Stimulated activated memory B cell treated with anti-CD40 and anti-IgM and Interleukin-4, amounts not matched to agents 10 μg/mL and 1 μg/mL and 100 μg/mL, for 72 hours (primary cell): Measurements from ENCODE around the gene TLE4.

Experiments used
- ATAC-seq: fragments of 150-1000 bp; cut with Tn5 transposase; 2 replicates; pipeline ENCODE4 v1.10.0; 2021
- H3K27ac Mint-ChIP-seq: one replicate; pipeline ENCODE4 v1.8.0; 2022; ENCODE audit warnings: mild to moderate bottlenecking, mixed read lengths
- H3K27me3 Mint-ChIP-seq: one replicate; pipeline ENCODE4 v1.8.0; 2022; ENCODE audit warnings: mixed read lengths
- H3K36me3 Mint-ChIP-seq: one replicate; pipeline ENCODE4 v1.8.0; 2022; ENCODE audit warnings: mixed read lengths
- H3K4me1 Mint-ChIP-seq: one replicate; pipeline ENCODE4 v1.8.0; 2022; ENCODE audit warnings: mixed read lengths
- H3K4me3 Mint-ChIP-seq: one replicate; pipeline ENCODE4 v1.8.0; 2022; ENCODE audit warnings: mild to moderate bottlenecking, moderate library complexity, mixed read lengths
- H3K9me3 Mint-ChIP-seq: one replicate; pipeline ENCODE4 v1.8.0; 2022; ENCODE audit warnings: mixed read lengths

Gene TLE4

DNA sequence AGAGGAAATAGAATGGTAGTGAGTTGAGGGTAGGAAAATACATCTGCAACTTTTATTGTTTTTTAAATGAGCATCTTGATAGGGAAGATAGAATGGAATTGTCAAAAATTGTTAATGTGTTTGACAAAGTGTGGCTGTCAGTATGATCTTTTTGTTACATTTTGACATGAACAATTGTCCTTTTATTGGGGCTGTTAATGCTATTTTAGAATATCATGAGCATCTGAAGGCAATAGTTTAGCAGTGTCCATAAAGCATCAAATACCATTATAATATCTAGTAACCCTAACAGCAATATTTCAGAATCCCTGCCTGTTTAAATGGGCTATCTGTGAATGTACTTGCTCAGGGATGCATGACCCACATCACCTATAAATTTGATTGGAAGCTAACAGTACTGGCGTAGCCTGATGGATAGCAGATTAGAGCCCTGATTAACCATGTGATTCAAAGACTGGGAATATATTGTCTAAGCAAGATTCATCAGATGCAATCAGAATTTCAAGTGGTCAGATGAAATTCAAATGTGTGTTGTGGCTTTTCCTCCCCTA is 37.8 kb downstream of the TLE4 start:
- Mint-ChIP-seq H3K4me3 (no peak overlapping the region), H3K27me3 (no peaks in the 10 kb centered on the region), H3K9me3 (peaks cover 6% of the 10 kb centered on the region), H3K36me3 (peaks cover 33% of the 10 kb centered on the region), H3K27ac (no peak overlapping the region), H3K4me1 (peaks cover 60% of the 10 kb centered on the region)
- no peak for ATAC-seq

DNA sequence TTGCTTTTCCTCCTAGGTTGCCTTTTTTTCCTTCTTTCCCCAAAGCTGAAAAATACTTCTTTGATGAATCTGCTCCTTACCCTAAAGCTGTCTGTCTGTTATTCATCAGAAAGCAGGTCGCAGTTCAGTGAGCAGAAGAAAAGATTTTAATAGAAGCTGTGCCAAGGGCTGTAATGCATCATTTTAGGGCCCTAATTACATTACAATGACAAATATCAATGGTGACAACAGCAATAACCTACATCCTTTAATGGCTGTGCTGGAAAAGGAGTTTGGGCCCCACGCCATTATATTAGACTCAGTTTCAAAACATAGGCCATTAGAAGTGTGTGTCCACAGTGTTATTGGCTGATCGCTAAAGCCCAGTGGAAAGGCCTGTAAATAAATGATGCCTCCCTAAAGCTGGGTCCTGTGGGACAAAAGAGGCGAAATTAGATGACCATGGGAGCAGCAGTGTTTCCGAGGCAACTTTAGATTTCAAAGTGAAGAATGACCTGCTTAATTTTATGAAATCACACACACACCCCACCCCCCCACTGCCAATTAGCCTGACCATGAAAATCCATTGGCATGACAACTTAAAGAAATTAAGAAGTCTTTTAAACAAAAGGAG is 38.4 kb downstream of the TLE4 start:
- Mint-ChIP-seq H3K27me3 (no peaks in the 10 kb centered on the region), H3K27ac (no peak overlapping the region), H3K36me3 (peaks cover 33% of the 10 kb centered on the region), H3K4me1 (peaks cover 66% of the 10 kb centered on the region), H3K4me3 (no peak overlapping the region), H3K9me3 (peaks cover 6% of the 10 kb centered on the region)
- no peak for ATAC-seq

DNA sequence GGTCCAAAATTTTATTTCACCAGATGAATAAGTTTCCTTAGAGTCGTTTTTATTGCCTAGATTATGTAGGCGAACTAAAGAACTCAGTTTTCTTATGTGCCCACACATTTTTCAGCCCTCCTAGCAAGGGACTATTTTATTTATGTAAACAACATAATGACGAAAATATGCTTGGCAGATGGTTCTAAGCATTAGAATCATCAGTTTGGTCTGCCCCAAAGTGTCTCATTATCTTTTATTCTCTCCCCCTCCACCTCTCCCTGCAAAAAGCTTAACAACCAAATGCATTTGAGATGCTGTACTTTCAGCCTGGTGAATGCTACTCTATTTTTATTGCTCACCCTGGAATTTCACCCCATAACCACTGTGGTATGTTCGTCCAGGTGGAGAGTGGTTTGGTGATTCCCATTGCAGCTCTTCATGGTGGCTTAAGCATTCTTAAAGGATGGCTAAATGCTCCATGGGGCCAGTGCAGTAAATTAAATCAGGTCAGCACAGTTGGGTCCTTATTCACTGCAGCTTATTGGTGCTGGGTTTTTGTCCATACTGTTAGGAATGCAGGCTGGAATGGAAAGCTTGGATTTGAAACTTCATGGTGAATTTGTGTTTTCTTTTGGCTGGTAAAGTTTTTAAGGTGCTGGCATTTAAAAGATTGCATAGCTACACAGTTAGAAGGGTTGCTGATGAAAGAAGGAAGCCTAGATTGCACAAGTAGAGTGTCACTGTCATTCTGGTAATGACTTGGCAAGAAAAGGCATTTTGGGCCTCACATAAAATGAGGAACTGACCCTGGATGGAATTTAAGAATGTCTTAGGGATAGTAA is 39.2 kb downstream of the TLE4 start:
- Mint-ChIP-seq H3K27ac (no peak overlapping the region), H3K4me3 (peak overlapping the region; percentile 18), H3K4me1 (peaks cover 67% of the 10 kb centered on the region), H3K9me3 (peaks cover 6% of the 10 kb centered on the region), H3K36me3 (peaks cover 35% of the 10 kb centered on the region), H3K27me3 (no peaks in the 10 kb centered on the region)
- peak; percentile 84 for ATAC-seq

DNA sequence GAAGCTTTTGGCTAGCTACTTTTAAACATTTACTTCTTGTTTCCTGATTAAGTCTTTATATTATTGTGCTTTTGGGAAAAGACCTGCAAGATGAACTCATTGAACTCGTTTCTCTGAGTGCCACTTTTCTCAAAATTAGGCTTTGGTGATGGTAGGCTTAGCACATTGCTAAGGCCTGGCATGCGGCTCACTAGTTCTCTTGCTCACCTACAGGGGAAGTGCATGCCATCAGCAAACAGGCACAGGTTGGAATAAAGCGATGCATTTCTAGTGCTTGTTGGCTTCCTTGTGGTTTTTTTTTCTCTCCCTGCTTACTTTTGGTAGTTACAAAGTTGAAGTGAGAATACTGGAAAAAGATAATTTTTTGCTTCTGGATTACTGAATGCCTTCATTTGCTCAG is 41.4 kb downstream of the TLE4 start:
- no peaks in the 10 kb centered on the region for H3K9me3 Mint-ChIP-seq

DNA sequence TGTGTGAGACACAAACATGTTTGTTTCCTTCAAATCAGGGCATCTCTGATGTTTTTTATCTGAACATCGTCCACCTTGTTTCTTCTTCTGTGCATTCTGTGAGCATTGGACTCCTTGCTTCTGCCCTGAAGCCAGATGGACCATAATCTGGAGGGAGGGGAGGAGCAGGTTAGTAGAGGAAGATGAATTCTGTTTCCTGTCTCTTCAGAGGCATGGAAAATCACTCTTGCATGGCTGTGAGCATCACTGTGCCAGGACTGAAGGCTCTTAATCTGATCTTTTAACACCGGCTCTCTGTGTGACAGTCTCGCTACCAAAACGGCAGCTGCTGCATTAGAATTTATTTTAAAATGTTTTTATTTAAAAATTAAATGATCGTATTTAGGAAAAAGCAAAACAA is 43.3 kb downstream of the TLE4 start:
- H3K4me1 Mint-ChIP-seq = peaks cover 46% of the 10 kb centered on the region
- H3K36me3 Mint-ChIP-seq = peaks cover 32% of the 10 kb centered on the region
- no peaks in the 10 kb centered on the region for H3K9me3 Mint-ChIP-seq
- no peak overlapping the region for H3K4me3 Mint-ChIP-seq
- no peak overlapping the region for H3K27ac Mint-ChIP-seq
- H3K27me3 Mint-ChIP-seq = no peaks in the 10 kb centered on the region
- no peak for ATAC-seq

More for the DNA sequence above, 41.4 kb downstream of the TLE4 start:
- Mint-ChIP-seq H3K27me3 (no peaks in the 10 kb centered on the region), H3K27ac (peak overlapping the region; percentile 55), H3K4me3 (no peak overlapping the region), H3K36me3 (peaks cover 32% of the 10 kb centered on the region), H3K4me1 (peaks cover 52% of the 10 kb centered on the region)
- no peak for ATAC-seq

DNA sequence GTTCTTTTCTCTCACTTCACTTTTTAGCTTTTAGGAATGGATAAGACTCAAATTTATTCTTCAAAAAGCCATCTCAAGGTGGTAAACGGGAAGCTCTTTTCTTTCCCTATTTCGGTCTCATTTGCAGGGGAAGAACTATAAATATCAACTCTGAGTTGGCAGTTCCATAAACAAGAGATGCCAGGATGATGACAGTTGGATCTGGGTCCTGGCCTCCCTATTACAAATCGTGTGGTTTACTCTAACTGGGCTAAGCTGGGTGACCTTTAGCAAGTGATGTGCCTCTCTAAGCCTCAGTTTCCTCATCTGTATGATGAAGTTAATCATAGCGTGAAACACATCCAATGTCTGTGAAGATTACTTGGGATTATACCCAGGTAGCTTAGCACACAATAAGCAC is 44.2 kb downstream of the TLE4 start:
- Mint-ChIP-seq H3K9me3 (no peaks in the 10 kb centered on the region), H3K4me3 (no peak overlapping the region), H3K36me3 (peaks cover 32% of the 10 kb centered on the region), H3K27ac (no peak overlapping the region), H3K27me3 (no peaks in the 10 kb centered on the region), H3K4me1 (peaks cover 42% of the 10 kb centered on the region)
- no peak for ATAC-seq

DNA sequence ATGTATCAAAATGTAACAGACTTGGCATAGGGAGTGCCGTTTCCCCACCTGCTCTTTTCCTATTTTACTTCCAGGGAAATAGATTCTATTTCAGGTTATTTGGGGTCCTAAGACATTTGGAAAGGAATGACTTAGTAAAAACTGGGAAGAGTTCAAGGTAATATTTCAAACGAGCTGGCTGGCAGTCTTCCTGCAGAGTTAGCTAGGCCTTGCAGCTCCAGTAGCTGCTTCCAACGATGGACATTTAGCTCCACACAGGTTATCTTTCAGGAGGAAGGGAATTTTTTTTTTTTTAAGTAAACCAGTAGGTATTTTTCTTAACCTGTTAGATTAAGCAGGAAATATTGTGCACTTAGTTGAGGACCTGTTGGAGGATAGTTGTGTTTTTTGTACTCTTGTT is 45.2 kb downstream of the TLE4 start:
- Mint-ChIP-seq H3K4me3 (no peak overlapping the region), H3K27me3 (no peaks in the 10 kb centered on the region), H3K9me3 (no peaks in the 10 kb centered on the region), H3K4me1 (peaks cover 44% of the 10 kb centered on the region), H3K27ac (no peak overlapping the region), H3K36me3 (peaks cover 32% of the 10 kb centered on the region)
- no peak for ATAC-seq

DNA sequence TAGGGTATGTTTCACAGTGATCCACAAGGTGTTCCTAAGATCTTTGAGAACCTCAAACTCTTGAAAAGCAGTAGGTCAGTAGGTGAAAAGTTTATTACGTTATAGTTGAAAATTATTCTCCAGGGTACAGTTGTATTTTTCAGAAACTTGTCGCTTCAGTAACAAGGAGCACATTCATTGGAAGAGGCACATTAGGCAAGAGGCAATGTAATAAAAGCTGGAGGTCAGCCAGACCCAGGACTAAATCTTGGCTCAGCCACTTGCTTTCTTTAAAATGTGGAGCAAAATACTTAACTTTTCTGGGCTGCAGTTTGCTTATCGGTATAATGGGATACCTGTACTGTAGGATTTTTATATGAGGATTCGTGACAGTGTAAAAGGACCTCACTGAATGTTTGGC is 45.6 kb downstream of the TLE4 start:
- Mint-ChIP-seq H3K36me3 (peaks cover 31% of the 10 kb centered on the region), H3K4me1 (peaks cover 46% of the 10 kb centered on the region), H3K27me3 (no peaks in the 10 kb centered on the region), H3K9me3 (no peaks in the 10 kb centered on the region), H3K27ac (no peak overlapping the region), H3K4me3 (no peak overlapping the region)
- ATAC-seq = no peak

DNA sequence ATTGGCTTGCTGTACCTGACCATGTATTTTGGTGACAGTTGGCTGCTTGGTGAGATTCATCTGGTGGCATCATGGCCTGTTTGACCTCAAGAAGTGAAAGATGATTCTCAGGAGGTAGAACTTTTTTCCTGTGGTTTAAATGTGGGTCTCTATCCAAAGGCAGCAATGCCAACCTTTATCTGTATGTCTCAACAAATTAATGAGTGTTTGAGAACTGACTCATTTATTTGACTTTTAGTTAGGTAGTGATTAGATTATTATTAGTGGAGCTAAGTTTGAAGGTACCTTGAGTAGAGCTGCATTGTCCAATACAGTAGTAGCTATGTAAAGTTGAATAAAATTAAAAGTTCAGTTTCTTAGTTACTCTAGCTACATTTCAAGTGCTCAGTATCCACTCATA is 48.2 kb downstream of the TLE4 start:
- peaks cover 17% of the 10 kb centered on the region for H3K36me3 Mint-ChIP-seq
- H3K9me3 Mint-ChIP-seq = no peaks in the 10 kb centered on the region
- H3K4me1 Mint-ChIP-seq = peaks cover 36% of the 10 kb centered on the region
- H3K4me3 Mint-ChIP-seq = no peak overlapping the region
- no peaks in the 10 kb centered on the region for H3K27me3 Mint-ChIP-seq
- no peak overlapping the region for H3K27ac Mint-ChIP-seq
- ATAC-seq = no peak

DNA sequence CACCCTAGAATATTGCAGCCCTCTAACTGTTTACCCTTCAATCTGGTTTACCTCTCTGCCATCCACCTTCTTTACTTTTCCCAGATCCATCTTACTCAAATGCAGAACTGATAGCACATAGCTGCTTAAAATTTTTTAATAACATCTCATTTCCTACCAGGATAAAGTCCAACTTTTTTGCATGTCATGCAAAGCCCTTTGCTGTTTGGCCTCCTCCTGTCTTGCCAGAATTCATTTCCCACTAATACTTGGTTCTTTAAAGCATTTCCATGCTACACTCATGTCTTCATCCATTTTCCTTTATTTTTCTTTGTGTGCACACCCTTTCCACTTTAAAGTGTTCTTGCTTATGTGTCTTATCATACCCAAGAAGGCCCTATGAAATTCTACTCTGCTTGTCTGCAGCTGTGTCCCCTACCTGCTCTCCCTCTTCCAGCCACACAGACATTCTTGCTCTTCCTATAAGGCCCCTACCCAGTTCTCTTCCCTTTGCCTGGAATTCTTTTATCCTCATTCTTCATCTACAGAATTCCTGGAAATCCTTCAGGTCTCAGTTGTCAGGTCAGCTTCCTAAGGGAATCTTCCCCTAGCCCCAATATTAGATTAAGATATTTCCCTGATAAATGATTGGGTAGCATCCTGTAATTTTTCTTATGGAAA is 50.3 kb downstream of the TLE4 start:
- no peaks in the 10 kb centered on the region for H3K9me3 Mint-ChIP-seq
- H3K4me1 Mint-ChIP-seq = peaks cover 34% of the 10 kb centered on the region
- H3K4me3 Mint-ChIP-seq = no peak overlapping the region
- H3K36me3 Mint-ChIP-seq = peaks cover 8% of the 10 kb centered on the region
- no peaks in the 10 kb centered on the region for H3K27me3 Mint-ChIP-seq
- peak overlapping the region; percentile 2 for H3K27ac Mint-ChIP-seq
- ATAC-seq = no peak

DNA sequence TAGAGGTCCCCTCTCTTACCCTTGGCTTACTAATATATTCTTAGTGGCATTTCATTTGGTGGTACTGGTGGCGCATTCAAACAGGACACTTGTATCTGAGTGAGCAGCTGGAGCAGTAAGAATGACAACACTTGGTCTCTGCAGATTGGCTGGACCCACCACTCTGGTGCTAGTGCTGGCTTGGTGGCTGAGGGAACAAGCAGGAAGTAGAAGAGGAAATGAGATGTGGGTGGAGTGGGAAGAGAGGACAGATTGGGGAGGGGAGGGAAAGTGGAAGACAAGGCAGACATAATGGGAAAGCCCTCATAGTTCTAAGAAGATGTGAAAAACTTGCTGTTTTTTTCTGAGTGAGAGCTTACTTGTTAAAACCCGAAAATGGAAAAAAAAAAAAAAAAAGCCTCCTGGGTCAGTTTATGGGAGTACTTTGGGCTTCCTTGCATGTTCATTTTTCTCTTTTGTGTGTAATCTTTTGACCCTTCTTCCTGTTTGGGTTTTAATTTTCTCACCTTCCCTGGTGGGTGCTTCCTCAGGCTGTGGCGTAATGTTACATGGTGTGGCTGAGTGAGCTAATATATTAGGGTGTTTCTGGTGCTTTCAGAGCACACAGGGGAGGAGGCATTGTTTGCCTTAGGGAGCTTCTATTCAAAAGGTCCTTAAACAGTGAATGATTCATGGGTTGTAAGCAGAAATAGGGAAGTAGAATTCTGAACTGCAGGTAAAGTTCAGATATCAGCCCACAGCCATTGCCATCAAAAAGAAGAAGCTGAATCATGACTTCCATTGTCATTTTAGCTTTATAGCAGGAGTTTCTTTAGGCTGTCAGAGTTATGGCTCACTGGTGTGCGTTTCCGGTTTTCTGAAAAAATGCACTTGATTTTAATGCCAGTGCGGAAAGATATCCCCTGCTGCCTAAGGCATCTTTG is 52.3 kb downstream of the TLE4 start:
- Mint-ChIP-seq H3K36me3 (peaks cover 21% of the 10 kb centered on the region), H3K4me1 (peaks cover 49% of the 10 kb centered on the region), H3K9me3 (no peaks in the 10 kb centered on the region), H3K27me3 (no peaks in the 10 kb centered on the region), H3K27ac (peak overlapping the region; percentile 65), H3K4me3 (peak overlapping the region; percentile 54)
- peak; percentile 98 for ATAC-seq

DNA sequence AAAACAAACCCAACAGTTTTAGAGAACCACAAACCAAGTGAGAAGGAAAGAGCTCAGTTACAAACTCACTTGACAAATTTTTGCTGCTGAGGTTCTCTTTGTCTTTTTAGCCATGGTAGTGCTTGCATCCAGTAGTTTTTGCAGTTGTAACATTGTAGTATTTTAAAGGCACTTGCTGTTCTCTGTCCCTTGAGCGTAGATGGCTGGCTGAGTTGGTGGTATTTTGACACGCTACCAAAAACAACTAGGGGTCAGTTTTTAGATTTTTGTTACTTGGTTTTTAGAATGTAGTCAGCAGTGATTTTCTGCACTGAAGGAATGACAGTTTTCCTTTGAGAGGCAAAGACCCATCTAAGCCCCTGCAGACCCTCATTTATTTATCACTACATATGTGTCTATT is 58.0 kb downstream of the TLE4 start:
- peaks cover 56% of the 10 kb centered on the region for H3K4me1 Mint-ChIP-seq
- no peak for ATAC-seq
- no peaks in the 10 kb centered on the region for H3K27me3 Mint-ChIP-seq
- no peak overlapping the region for H3K4me3 Mint-ChIP-seq
- H3K36me3 Mint-ChIP-seq = peaks cover 37% of the 10 kb centered on the region
- H3K27ac Mint-ChIP-seq = no peak overlapping the region
- no peaks in the 10 kb centered on the region for H3K9me3 Mint-ChIP-seq

DNA sequence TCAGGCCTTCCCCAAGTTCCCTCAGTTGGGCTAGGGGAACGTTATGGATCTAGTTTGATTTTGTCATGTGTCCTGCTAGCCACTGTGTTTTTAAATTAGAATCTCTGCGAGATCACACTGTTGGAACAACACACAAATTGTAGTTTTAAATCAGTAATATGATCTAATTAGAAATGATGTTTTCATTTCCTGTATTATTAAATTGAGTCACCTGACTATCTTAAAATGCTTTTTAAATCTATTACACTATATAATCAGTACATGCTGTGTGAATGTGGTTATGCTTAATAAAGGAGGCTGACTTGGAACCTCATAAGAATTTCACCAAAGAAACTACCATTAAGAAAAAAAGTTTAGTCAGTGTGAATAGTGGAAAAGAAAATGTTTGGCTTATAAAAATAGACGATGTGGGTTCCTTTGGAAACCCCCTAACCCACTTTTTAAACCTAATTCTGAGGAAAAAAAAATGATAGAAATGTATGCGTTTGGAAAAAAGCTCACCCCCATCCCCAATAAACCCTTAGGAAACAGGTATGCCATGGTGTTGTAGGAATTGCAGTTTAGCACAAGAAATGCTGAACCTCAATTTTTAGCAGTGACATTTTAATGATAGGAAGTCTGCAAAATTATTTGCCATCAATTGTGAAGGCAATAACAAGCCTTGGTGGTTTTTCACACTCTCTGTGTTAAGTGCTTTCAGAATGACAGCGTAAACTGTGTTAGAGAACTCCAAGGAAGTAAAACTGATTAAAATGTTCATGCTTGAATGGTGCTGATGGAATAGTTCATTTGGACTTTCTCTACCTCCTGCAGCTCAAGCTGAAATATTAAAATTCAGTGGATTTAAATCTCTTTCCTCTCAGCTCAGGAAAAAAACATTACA is 59.0 kb downstream of the TLE4 start:
- Mint-ChIP-seq H3K36me3 (peaks cover 44% of the 10 kb centered on the region), H3K27me3 (no peaks in the 10 kb centered on the region), H3K9me3 (no peaks in the 10 kb centered on the region), H3K4me1 (peaks cover 65% of the 10 kb centered on the region), H3K27ac (no peak overlapping the region), H3K4me3 (no peak overlapping the region)
- ATAC-seq = peak; percentile 57

DNA sequence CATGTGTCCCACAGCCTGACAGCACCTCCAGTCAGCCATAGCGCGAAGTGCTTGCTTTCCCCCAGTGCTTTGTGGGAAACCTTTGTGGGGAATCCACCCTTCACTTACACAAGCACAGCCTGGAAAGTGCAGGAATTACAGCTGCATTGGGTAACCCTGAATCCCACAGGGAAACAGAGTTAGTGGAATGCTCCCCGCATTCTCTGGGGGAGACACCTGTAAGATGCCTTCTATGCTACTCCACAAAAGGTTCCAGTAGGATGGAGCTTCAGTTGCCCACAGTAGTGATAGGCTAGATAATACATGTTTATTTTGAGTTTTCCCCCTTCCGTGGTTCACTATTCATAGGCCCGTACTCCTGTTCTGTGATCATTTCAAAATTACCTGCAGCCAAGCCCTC is 60.3 kb downstream of the TLE4 start:
- no peak overlapping the region for H3K27ac Mint-ChIP-seq

More for the DNA sequence above, 60.3 kb downstream of the TLE4 start:
- peaks cover 56% of the 10 kb centered on the region for H3K36me3 Mint-ChIP-seq
- H3K9me3 Mint-ChIP-seq = no peaks in the 10 kb centered on the region
- ATAC-seq = no peak
- no peak overlapping the region for H3K4me3 Mint-ChIP-seq
- peaks cover 67% of the 10 kb centered on the region for H3K4me1 Mint-ChIP-seq
- H3K27me3 Mint-ChIP-seq = no peaks in the 10 kb centered on the region
